ENCODE measurements around the gene ADRB2.

Gene ADRB2

DNA sequence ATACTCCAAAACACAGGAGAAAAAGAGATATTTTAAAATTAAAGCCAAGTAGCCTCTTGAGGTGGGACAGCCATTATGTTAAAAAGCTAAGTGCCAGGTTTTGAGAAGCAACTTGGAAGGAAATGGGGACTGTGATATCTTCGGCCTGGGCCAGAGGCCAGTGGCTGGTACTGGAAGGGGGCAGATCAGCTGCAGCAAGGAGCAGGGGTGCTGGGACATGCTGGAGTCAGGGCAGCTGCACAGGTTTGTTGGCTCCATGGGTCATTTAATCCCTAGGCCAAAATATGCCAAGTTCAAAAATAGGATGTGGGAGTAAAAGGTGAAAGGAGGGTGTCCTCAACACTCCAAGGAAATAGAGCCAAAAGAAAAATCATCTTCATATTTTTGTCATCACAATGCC is 30.0 kb downstream of the ADRB2 start:
- no peak for DNase-seq (ENCODE audit: low read depth)
- TF ChIP-seq, protein P1, sequence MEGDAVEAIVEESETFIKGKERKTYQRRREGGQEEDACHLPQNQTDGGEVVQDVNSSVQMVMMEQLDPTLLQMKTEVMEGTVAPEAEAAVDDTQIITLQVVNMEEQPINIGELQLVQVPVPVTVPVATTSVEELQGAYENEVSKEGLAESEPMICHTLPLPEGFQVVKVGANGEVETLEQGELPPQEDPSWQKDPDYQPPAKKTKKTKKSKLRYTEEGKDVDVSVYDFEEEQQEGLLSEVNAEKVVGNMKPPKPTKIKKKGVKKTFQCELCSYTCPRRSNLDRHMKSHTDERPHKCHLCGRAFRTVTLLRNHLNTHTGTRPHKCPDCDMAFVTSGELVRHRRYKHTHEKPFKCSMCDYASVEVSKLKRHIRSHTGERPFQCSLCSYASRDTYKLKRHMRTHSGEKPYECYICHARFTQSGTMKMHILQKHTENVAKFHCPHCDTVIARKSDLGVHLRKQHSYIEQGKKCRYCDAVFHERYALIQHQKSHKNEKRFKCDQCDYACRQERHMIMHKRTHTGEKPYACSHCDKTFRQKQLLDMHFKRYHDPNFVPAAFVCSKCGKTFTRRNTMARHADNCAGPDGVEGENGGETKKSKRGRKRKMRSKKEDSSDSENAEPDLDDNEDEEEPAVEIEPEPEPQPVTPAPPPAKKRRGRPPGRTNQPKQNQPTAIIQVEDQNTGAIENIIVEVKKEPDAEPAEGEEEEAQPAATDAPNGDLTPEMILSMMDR (conservative IDR thresholded peaks at IDR 0.05; ENCODE audit: control insufficient read depth, insufficient read depth, low read depth, low read length): no peak
- H3K4me3 ChIP-seq (ENCODE audit: control insufficient read depth, low read depth, low read length): no peak overlapping the region

DNA sequence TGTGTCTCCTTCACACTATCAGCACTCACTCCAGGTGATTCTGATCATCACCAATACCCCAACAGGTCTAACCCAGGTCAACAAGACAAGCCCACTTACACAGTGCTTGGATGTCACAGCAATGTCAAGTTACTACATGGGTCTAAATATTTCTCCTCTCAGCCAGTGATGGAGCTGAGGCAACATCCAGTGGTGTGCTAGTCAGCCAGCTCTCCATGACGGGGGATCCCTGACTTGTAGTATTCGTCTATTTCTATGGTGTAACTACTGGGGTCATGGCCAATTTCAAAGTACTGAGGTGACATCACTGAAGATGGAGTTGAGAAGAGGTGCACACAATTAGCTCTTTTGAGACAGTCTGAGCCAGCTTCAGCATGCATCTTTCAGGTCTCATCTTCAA is 31.1 kb downstream of the ADRB2 start:
- H3K4me3 ChIP-seq (ENCODE audit: control insufficient read depth, low read depth, low read length): no peak overlapping the region
- DNase-seq (ENCODE audit: low read depth): no peak
- TF ChIP-seq, protein P1 (conservative IDR thresholded peaks at IDR 0.05; ENCODE audit: control insufficient read depth, insufficient read depth, low read depth, low read length): no peak

DNA sequence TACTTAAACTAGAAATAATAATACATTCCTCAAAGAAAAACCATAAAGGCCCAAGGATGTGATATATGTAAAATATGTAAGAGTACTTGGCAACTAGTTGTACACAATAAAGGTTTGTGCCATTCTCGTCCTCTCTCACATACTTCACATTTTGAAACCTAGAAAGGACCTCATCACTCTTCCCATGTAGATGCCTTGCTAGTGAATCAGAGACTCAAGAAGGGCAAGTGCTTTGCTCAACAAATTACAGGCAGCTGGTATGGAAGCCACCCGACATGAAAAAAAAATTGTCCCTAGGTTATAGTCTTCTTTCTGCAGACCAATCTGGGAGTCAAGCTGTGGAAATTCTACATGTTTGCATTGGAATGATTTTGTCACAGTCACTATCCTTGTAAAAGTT is 31.7 kb downstream of the ADRB2 start:
- DNase-seq (ENCODE audit: low read depth): no peak
- TF ChIP-seq, protein P1 (conservative IDR thresholded peaks at IDR 0.05; ENCODE audit: control insufficient read depth, insufficient read depth, low read depth, low read length): no peak
- no peak overlapping the region for H3K4me3 ChIP-seq (ENCODE audit: control insufficient read depth, low read depth, low read length)

DNA sequence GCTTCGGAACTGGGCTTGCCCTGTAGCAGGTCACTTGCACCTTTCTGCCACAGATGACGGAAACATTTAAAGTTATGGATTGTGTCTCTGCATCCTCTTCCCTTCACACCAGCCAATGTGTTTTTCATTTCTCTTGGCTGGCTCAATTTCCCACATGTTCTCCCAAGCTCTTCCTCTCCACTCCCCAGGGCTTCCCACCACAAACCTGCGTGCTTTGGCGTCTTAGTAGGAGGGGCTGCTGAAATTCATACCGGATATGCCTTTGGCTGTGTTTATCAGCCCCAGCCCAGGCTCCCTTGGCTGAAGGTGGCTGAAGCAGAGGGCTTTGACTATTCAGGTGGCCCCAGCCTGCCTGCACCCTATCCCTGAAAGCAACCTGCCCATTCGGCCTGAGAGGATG is 32.1 kb downstream of the ADRB2 start:
- H3K4me3 ChIP-seq (ENCODE audit: control insufficient read depth, low read depth, low read length): no peak overlapping the region
- TF ChIP-seq, protein P1 (conservative IDR thresholded peaks at IDR 0.05; ENCODE audit: control insufficient read depth, insufficient read depth, low read depth, low read length): no peak
- no peak for DNase-seq (ENCODE audit: low read depth)

DNA sequence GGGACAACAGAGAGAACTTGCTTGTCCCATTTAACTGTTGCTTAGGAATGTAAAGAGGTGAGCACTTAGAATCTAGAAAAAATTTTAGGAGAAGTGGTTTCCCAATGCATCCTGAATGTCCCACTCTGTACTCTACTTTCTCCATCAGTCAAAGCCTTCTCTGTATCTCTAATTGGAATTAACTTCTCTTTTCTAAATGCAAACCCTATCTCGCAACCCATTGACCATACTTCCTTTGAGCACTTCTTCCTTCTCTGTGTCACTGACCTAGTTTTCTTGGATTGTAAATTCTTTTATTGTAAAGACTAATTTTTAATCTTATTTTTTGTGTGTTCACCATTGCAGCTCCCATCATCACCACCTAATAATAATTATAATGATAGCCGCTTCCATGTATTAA is 33.3 kb downstream of the ADRB2 start:
- TF ChIP-seq, protein P1 (conservative IDR thresholded peaks at IDR 0.05; ENCODE audit: control insufficient read depth, insufficient read depth, low read depth, low read length): no peak
- DNase-seq (ENCODE audit: low read depth): no peak

DNA sequence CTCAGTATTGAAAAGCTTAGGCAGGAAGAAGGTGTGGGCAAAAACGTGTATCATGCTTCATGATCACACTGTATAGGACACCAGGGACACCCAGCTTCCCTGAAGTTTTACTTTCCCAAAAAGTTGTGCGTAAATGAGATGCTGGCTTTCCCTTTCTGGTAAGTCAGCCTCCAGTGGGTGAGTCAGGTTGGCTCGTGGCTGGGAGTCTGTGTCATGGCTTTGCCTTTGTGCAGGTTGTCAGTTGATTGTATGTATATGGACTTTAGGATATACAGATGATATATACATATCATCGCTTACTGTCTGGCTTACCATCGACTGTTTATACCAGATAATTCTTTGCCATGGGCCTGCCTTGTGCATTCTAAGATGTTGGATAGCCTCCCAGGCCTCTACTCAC is 34.2 kb downstream of the ADRB2 start:
- H3K4me3 ChIP-seq (ENCODE audit: control insufficient read depth, low read depth, low read length): no peak overlapping the region
- TF ChIP-seq, protein P1 (conservative IDR thresholded peaks at IDR 0.05; ENCODE audit: control insufficient read depth, insufficient read depth, low read depth, low read length): no peak
- no peak for DNase-seq (ENCODE audit: low read depth)

More for the DNA sequence above, 33.3 kb downstream of the ADRB2 start:
- H3K4me3 ChIP-seq (ENCODE audit: control insufficient read depth, low read depth, low read length): no peak overlapping the region

DNA sequence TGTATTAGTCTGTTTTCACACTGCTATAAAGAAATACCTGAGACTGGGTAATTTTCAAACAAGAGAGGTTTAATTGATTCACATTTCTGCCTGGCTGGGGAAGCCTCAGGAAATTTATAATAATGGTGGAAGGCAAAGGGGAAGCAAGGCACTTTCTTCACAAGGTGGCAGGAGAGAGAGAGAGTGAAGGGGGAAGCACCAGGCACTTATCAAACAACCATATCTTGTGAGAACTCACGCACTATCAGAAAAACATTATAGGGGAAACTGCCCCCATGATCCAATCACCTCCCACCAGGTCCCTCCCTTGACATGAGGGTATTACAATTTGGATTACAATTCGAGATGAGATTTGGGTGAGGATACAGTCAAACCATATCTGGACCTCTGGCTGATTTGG is 34.7 kb downstream of the ADRB2 start:
- no peak for DNase-seq (ENCODE audit: low read depth)
- no peak overlapping the region for H3K4me3 ChIP-seq (ENCODE audit: control insufficient read depth, low read depth, low read length)
- TF ChIP-seq, protein P1 (conservative IDR thresholded peaks at IDR 0.05; ENCODE audit: control insufficient read depth, insufficient read depth, low read depth, low read length): no peak

Measured in fibroblast of mammary gland (primary cell).